ENCODE measurements around the gene SLC6A18.

The SLC6A18 gene, protein sequence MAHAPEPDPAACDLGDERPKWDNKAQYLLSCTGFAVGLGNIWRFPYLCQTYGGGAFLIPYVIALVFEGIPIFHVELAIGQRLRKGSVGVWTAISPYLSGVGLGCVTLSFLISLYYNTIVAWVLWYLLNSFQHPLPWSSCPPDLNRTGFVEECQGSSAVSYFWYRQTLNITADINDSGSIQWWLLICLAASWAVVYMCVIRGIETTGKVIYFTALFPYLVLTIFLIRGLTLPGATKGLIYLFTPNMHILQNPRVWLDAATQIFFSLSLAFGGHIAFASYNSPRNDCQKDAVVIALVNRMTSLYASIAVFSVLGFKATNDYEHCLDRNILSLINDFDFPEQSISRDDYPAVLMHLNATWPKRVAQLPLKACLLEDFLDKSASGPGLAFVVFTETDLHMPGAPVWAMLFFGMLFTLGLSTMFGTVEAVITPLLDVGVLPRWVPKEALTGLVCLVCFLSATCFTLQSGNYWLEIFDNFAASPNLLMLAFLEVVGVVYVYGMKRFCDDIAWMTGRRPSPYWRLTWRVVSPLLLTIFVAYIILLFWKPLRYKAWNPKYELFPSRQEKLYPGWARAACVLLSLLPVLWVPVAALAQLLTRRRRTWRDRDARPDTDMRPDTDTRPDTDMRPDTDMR

DNA sequence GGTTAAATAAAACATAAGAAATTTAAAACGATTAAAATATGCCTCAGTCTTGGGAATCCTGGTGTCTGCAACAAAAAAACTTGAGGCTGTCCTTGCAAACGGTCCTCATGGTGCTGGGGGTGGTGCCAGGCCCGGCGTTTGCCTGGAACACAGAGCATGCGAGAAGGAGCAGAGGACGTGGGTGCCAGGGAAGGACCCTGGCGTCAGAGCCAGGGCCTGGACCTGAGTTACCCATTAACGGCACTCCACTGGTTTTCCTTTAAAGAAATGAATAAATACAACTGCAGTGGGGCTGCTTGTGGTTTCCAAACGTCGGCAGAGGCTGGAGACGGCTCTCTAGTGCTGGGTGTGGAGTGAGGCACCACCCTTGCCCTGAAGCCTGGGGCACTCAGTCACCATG lies at the start of gene SLC6A18:
SLC6A18 (plus strand) TSS at position 301 of the 400 bp plus-strand sequence; CDS start at position 398, 97 bp downstream.
- H3K4me3 ChIP-seq (ENCODE audit: low read length) = no peak within 1 kb of the TSS
- no peak for DNase-seq (ENCODE audit: low read depth)
- TF ChIP-seq, protein P1, sequence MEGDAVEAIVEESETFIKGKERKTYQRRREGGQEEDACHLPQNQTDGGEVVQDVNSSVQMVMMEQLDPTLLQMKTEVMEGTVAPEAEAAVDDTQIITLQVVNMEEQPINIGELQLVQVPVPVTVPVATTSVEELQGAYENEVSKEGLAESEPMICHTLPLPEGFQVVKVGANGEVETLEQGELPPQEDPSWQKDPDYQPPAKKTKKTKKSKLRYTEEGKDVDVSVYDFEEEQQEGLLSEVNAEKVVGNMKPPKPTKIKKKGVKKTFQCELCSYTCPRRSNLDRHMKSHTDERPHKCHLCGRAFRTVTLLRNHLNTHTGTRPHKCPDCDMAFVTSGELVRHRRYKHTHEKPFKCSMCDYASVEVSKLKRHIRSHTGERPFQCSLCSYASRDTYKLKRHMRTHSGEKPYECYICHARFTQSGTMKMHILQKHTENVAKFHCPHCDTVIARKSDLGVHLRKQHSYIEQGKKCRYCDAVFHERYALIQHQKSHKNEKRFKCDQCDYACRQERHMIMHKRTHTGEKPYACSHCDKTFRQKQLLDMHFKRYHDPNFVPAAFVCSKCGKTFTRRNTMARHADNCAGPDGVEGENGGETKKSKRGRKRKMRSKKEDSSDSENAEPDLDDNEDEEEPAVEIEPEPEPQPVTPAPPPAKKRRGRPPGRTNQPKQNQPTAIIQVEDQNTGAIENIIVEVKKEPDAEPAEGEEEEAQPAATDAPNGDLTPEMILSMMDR (conservative IDR thresholded peaks at IDR 0.05; ENCODE audit: low read depth, low read length) = no peak

DNA sequence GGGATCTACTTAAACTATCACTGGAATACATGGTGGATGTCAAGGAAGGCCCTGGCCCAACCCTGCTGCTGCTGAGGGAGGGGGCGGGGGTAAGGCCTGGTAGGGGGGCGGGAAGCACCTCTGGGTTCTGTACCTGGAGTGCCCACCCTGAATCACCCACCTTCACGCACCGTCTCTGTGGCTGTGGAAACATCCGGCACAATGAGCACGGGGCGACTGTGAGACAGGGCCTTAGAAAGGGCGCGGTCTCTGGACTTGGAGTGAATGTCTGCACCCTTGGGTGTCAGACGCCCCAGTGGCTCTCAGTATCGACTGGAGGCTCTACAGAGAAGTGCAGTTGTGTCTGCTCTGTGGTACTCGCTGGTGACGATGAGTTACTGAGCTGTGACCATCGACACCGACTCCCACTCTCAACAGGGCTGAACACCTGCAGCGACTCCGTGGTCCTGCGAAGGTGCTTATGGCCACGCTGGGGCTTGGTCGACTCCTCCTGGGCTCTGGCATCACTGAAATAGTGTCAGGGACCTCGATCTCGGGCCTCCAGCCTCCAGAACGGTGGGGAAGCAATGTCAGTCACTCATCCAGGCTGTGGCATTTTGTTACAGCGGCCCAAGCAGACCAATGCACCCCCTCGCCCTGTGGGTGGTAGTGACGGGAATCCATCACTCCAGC lies 49.2 kb upstream of the SLC6A18 start:
- no peak for DNase-seq (ENCODE audit: low read depth)
- H3K4me3 ChIP-seq (ENCODE audit: low read length) = no peak overlapping the region
- TF ChIP-seq, protein P1 (conservative IDR thresholded peaks at IDR 0.05; ENCODE audit: low read depth, low read length) = no peak

DNA sequence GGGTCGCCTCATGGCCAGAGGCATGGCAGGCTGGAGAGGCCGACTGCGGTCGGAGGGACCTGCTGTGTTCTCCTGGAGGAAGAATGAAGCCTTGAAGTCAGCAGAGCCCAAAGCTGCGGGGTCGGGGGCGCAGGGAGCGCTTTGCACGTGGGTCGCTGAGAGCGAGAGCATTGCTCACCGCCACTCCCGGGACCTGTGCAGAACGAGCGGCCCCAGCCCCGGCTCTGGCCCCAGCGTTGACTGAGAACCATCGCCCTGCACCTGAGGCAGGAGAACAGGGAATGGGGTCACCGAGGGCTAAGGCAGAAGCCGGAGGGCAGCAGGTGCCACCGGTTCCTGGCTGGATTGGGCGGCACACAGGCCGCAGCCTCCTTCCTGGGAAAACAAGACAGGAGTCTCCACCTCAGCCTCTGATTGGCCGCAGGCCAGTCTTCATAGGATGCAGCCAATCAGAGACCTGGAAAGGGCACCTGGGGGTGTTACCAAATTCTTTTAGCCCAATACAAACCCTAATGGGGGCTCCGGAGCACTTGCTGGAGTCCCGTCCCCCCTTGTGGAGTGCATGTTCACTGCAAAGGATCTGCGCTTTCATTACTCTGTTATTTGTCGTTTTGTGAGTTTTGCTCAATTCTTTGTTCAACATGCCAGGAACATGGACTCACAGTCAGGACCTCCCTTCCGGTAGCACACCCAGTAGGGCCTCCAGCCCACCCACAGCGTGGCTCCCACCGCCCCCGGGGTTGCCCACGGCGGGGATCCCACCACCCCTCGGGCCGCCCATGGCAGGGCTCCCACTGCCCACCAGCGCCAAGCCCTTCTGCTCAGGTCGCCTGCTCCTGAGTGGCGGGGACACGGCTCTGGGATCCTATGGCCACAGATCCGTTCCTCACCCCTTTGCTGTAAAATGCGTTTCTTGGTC lies 48.4 kb upstream of the SLC6A18 start:
- H3K4me3 ChIP-seq (ENCODE audit: low read length) = no peak overlapping the region
- no peak for DNase-seq (ENCODE audit: low read depth)
- TF ChIP-seq, protein P1 (conservative IDR thresholded peaks at IDR 0.05; ENCODE audit: low read depth, low read length) = no peak

GRCh38 chr5:1177826-1178528 lies 47.2 kb upstream of the SLC6A18 start:
- TF ChIP-seq, protein P1 (conservative IDR thresholded peaks at IDR 0.05; ENCODE audit: low read depth, low read length) = no peak
- no peak for DNase-seq (ENCODE audit: low read depth)
- no peak overlapping the region for H3K4me3 ChIP-seq (ENCODE audit: low read length)

DNA sequence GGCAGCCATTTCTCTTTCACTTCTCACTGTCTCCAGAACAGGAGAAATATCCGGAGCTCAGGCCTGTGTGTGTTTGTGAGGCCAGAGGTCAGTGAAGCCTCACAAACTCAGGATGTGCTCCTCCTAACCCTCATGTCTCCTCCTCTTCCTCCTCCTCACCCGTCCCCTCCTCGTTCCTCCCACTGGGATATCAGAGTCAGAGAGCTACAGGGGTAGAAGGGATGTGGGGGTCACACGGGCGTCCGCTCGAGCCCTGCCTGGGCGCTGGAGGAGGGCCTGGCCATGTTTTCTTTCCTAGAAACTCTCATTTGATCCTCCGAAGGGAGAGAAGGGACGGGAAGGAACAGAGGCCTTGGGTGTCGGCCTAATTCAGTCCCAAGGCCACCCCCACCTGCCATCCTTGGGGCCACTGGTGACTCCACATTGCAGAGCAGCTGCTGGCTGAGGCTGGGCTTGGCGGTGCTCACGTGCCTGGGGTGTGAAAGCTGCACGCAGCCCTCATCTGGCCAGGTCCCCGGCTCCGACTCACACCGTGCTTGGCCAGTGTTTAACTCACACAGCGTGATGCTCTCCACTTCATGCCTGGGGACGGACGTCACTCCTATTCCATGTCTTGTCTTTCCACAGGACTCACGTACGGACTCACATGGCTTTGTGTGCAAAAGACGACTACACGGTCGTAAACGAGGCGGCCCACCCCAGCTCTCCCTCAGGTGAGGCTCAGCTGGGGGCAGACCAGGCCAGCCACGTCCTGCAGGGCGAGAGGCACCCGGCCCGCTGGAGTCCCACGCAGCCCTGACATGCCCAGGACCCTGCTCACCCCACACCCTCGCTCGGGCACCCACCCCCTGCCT lies 46.4 kb upstream of the SLC6A18 start:
- TF ChIP-seq, protein P1 (conservative IDR thresholded peaks at IDR 0.05; ENCODE audit: low read depth, low read length) = no peak
- H3K4me3 ChIP-seq (ENCODE audit: low read length) = no peak overlapping the region
- no peak for DNase-seq (ENCODE audit: low read depth)
